PC-3 (cell line): ENCODE measurements around the gene HTR3B.

Source experiments
- CTCF ChIP-seq: fragments of 300-600 bp; sonication (generic); conservative IDR thresholded peaks from 2 replicates; pipeline ENCODE4 v1.5.1; 2017; ENCODE audit warnings: antibody characterized with exemption, low read depth, mild to moderate bottlenecking, low read length
- EZH2 ChIP-seq: fragments of 300-600 bp; sonication (generic); IDR thresholded peaks from one replicate; pipeline ENCODE4 v1.6.1; 2017; ENCODE audit warnings: antibody characterized with exemption, mild to moderate bottlenecking, low read length; ENCODE audit not compliant: unreplicated experiment

- TF ChIP-seq EZH2 (no peak), CTCF (no peak)
Measured at GRCh38 chr11:113906516-113906915, 1.9 kb downstream of the HTR3B start.
